GDM1 (cell line): ENCODE measurements around the gene CIAO2A.
"Not testable (repeated sequence)": the region's sequence is repeated elsewhere in the genome, so short reads cannot be mapped to it uniquely, and the experiment has no call there.

ENCODE experiments used
- DNase-seq: peaks from one replicate; lab custom pipeline; 2025; lab: John Stamatoyannopoulos, UW

The CIAO2A gene

DNA sequence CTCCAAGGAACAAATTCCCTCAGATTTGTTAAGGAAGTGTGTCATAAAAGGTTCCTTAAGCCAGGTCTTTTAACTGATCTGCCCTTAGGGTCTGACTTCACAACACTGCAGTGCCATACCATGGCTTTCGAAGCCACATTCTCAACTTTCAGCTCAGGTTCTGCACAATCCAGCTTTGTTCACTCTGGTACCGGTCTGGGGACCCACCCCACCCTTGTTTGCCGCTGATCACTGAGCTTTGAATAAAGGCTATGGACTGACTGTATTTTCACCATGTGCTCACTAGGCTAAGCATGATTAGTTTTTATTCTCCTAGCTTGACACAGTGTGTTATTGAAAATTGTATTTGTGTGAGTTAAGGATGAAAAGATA lies 18.0 kb upstream of the CIAO2A start:
- no peak for DNase-seq

DNA sequence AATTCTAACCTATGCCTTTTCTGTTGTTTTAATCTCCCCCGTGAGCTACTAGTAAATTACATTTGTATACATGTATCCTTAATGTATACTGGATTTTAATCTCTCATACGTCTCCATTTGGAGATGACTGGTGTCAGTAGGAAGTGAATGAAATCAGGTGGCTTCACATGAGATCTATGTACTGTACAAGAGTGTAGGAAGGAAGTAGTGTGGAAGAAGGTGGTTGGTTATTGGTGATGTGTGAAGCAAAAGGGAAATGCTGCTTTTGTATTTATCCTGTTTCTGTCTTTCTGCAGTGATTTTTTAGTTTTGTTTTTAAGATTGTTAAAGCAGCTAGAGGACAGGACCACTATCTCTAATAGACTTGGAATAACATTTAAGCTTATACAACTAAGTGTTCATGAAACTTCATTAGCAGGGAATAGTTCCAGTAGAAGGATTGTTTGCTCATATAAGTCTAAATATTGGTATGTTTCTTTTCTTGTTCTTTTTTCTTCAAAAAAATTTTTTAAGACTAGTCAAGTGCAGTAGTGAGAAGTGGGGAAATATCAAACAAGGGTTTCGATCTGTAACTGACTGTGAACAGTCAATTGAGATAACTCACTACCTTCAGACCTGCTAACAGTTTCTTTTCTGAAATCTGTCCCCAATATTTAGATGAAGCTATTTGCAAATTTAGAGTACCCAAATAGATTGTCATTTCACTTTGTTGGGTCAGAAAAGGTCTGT lies 17.5 kb upstream of the CIAO2A start:
- DNase-seq: no peak

DNA sequence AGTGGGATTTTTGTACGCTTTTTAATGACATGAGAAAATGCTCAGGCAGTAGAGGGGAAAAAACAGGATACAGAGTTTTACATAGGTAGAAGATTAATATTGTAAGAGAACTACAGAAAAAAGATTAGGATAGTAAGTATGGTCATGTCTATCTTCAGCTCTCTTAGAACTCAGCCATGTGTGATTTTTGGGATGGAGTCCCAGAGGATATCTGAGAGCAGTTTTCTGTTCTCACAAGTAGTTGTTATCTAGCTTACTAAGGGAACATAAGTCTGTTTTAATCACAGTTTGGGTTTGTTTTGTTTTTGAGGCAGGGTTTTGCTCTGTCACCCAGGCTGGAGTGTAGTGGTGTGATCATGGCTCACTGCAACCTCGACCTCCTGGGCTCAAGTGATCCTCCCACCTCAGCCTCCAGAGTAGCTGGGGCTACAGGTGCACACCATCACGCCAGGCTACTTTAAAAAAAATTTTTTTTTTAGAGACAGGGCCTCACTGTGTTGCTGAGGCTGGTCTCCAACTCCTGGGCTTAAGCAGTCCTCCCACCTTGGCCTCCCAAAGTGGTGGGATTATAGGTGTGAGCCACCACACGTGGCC lies 16.6 kb upstream of the CIAO2A start:
- DNase-seq: not testable (repeated sequence)

DNA sequence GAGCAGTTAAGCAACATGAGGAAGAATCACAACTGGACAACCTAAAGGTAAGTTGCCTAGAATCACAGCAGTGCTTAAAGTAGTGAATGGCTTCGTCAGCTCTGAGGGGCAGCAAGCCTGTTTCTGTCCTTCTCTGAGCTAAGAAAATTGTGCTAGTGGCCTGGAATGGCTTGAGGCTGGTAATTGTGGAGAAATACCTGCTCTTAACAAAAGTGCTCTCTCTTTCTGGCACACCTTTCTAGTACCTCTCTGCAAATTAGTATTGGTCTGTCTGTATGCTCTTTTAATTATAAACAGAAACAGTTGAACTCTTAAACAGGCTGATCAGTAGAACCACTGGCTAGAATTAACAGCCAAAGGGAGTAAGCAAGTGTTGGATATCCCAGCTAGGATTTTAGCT lies 13.7 kb upstream of the CIAO2A start:
- no peak for DNase-seq

DNA sequence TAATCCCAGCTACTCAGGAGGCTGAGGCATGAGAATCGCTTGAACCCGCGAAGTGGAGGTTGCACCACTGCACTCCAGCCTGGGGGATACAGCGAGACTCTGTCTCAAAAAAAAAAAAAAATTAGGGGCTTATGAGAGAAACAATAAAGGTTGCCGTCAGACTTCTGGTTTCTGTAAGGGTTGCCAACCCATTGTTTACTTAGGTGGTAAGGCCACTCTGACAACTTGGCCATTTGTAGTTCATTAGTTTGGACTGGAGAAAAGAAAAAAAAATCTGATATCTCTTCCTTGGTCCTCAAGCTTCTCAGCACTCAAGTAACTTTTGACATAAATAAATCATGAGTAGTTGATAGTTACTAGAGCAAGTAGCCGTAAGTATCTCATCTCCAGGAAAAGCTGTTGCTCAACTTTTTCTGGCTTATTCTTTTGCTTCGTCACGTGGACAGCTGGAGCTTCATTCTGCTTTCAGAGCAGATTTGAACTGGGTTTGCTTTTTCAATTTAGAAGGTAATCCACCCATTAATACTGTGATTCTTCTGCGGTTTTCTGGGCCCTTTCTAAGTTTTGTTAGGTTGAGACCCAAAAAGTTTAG lies 11.6 kb upstream of the CIAO2A start:
- no peak for DNase-seq

DNA sequence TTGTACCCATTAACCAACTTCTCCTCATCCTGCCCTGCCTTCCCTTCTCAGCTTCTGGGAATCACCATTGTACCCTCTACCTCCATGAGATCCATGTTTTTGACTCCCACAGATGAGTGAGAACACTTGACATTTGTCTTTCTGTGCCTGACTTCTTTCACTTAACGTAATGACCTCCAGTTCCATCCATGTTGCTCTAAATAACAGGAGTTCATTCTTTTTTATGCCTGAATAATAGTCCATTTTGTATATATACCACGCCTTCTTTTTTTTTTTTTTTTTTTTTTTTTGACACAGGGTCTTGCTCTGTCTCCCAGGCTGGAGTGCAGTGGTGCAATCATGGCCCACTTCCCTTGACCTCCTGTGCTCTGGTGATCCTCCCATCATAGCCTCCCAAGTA lies 8.9 kb upstream of the CIAO2A start:
- no peak for DNase-seq

DNA sequence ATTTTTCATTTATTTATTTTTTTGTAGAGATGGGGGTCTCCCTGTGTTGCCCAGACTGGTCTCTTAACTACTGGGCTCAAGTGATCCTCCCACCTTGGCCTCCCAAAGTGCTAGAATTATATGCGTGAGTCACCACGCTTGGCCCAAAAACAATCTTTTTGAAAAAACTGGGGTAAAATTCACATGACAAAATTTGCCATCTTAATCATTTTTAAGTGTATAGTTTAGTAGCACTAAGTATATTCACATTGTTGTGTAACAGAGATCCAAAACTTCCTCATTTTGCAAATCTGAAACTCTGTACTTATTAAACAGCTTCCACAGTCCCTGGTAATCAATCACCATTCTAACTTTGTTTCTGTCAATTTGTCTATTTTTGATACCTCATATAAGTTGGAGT lies 7.3 kb upstream of the CIAO2A start:
- no peak for DNase-seq

DNA sequence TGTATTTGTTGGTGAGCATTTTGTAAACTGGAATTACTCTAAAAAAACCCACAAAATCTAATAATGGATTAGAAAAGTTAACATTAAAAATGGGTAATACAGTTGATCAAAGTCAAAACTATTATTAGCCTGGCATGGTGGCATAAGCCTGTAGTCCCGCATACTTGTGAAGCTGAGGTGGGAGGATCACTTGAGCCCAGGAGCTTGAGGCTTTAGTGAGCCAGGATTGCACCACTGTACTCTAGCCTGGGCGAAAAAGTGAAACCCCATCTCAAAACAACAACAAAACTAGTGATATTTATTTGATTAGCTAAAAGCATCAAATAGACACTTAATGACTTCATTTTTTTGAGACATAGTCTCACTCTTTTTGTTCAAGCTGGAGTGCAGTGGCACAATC lies 5.7 kb upstream of the CIAO2A start:
- no peak for DNase-seq

- DNase-seq: no peak
These were observed 3.2 kb upstream of the CIAO2A start for GRCh38 chr15:64096668-64097384.

DNA sequence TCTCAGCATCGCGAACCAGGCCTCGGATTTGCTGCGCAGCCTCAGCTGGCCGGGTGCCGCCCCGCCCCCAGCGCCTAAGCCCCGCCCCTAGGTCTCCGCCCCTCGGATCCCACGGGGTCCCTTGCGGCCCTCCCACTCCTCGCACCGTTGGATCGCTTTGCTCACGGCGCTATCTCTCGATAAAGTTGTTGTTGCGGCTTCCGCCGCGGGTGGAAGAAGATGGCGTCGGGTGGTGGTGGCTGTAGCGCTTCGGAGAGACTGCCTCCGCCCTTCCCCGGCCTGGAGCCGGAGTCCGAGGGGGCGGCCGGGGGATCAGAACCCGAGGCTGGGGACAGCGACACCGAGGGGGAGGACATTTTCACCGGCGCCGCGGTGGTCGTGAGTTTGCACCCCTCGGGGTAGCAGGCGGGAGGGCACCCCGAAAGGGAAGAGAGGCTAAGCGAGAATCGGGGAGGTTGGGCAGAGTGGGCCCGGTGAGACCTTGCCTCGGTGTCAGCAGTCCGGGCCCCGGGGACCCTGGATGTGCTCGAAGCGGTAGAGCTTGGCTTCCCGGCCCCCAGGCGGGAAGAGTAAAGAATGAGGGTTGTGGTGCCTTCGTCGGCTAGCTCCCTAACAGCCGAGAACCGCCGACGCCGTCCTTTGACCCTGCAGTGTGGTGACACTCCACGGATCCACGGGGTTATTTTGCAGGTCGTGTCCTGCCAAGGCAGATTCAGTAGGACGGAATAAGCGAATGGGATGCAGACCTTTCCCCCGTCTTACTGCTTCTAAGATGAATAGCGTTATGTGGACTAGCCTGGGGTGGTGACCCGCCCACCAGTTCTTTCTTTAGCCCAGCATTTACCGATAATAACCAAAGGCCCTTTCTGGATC lies 2.4 kb upstream of the CIAO2A start, which contains the start of gene SNX1:
TSS of gene SNX1 (plus strand) at position 188 of the 873 bp plus-strand sequence. CDS start at position 220, 32 bp downstream.
- DNase-seq: peak; percentile 91

DNA sequence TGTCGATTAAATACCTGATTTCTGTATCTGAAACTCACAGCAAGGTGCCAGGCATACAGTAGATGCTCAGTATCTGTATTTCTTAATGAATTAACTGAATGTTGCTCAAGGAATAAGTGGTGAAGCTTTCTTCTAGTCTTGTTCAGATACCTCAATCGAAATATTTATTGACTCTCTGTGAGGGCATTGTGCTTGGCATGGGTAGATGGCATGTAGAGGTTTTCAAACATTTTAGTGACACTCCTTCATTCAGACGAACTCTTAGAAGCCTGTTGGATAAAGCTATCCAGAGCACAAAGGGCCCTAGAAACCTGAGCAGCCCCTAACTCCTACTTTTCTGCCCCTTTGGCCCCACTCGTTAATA lies 1.8 kb upstream of the CIAO2A start:
- no peak for DNase-seq

DNA sequence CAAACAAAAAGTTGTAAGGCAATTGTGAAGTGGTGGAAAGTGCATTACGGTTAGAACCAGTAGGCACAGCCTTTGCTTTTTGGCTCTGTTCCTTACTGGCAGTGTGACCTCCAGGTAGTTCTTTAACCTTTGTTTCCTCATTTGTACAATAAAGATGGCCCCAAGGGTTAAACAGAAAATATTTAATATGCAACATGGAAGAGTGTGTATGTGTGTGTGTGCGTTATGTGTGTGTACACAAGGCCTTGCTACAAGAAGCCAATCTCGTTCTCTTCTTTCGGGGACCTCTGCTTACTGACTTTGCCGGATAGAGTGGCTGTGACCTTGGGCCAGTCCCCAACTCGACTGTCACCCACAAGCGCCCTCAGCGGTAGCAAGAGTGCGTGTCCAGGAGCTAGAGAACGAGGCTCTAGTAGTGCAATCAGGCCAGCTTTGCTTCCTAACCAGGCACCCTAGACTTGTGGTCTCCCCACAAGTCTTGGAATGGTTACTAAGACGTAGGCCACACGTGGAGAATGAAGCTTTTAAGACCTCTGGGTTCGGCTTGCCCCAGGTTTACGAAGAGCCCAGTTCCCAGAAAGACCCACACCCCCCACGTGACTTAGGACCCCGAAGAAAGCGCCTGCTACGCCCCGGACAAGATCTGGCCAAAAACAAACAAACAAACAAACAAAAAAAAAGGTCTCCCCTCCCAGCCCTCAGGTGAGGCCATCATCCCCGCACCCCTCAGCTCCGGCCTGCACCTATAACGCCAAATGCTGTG lies 593 bp downstream of the CIAO2A start:
- DNase-seq: peak; percentile 19

DNA sequence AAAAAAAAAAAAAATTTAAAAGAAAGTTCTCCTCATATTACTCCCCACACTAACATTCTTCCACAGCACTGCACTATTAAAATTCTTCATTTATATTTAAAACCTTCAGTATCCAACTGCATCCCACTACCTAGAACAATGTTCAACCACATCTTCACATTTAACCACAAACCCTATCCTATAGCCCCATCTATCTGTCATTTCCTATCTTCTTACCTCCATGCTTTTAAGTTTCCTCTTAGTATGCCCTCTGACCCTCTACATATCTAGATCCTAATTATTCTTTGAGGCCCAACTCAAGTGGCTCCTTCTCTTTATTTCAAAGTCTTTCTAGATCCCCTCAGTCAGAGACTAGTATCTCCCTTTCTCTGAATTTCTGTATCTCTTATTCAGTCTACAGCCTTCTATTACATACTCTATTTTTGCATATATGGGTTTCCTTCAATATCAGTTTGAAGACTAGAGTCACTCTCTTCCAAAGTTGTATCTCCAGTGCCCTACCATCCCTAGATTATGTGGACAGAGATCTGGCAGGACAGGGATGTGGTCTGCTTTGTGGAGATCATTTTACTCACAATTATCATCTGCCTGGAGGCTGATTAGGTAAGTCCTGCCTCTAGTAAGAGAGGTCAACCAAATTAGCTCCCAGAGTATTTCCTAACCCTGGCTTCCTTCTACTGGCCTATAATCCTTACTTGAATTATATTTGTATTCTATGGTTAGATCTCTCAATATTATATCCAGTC lies 1.4 kb downstream of the CIAO2A start:
- no peak for DNase-seq

DNA sequence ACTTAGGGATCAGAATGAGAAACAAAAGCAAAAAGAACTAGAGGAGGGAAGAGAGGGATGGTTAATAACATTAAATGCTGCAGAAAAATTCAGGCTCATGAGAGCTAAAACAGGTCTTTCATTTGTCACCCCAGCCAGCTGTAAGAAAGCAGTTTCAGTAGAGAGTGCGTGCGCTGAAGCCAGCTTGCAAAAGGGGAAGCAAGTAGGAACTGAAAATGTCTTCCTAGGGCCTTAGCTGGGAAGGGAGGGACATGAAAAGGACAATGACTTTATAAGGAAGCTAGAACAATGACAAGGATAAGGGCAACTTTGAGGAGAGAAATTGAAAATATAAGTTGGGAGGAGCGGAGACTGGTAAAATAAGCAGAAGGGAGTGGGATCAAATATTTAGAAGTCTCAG lies 3.1 kb downstream of the CIAO2A start:
- DNase-seq: peak; percentile 48

GRCh38 chr15:64089543-64090280 lies 3.9 kb downstream of the CIAO2A start:
- DNase-seq: no peak

DNA sequence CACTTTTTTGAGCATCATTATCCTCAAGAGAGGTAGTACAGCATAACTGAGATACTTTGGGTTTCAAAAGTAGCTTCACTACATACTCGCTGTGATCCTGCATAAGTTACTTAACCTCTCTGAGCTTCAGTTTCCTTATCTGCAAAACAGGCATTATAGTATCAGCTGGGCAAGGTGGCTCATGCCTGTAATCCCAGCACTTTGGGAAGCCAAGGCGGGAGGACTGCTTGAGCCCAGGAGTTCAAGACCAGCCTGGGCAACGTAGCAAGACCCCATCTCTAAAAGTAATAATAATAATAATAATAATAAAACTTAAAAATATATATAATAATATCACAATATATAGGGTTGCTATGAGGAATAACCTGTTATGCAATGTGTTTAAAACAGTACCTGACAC lies 10.9 kb downstream of the CIAO2A start:
- DNase-seq: no peak

GRCh38 chr15:64073496-64073895 lies 20.1 kb downstream of the CIAO2A start:
- DNase-seq: not testable (repeated sequence)

DNA sequence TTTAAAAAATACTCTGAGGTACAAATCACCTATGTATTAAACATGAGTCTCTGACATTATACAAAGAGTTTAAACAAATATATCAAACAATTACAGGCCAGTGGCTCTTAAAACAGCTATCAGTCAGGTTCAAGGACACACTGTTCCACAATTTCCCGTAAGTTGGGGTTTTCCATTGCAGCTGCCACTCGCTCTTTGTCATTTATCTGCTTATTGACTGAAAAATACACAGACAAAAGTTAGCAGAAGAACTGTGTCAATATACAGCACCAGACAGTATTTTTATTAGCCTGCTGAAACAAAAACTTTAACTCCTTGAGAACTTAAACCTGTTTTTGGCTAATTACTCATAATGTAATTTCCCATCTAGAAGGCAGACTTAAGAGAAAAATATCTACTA lies 20.8 kb downstream of the CIAO2A start:
- DNase-seq: no peak

GRCh38 chr15:64071931-64072765 lies 21.5 kb downstream of the CIAO2A start:
- DNase-seq: no peak
